Left lobe of liver (tissue), 2 donors: ENCODE measurements around the gene IQGAP3. TPM values are rescaled to one million over a fixed set of nuclear protein-coding genes. Genes with fewer than 3 reads are reported as not detected.
A peak's percentile ranks its signal among the peaks of the same experiment; 100 is the strongest.
"Not testable (repeated sequence)": the region's sequence is repeated elsewhere in the genome, so short reads cannot be mapped to it uniquely, and the experiment has no call there.

Experiments used
- ATAC-seq: fragments of 200-7000 bp; cut with Tn5 transposase; one replicate; pipeline ENCODE4 v1.9.1; 2020; ENCODE audit warnings: mild to moderate bottlenecking, moderate library complexity
- DNase-seq: peaks from one replicate; pipeline ENCODE4 v3.0.0-alpha.2; 2020; ENCODE audit warnings: low spot score
- total RNA-seq: library from RNA; stranded (reverse); gene quantifications from one replicate; pipeline ENCODE4 v1.2.1, GENCODE V29; 2021
- donor health status: DM: no; HTN: no; CAD: no; lungs with moderate emphysema.
- donor health status: DM: no; HTN: yes; CAD: no.

The IQGAP3 gene
- total RNA-seq, 1 donor from 2014 or later: 0.23 TPM

DNA sequence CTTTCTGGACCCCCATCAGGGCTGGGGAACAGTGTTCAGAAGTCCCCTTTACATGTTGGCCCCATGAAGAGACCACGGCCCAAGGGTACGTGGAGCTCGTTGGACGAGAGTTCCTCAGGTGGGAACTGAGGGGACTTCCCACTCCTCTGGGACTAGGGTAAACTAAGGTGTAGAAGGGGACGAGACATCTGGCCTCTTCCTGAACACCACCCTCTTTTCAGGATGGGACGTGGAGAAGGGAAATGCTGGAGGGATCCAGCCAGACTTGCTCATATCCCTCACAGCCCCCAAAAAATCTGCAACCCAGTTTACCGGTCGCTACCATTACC lies 21.3 kb upstream of the IQGAP3 start:
- no peak for ATAC-seq
- DNase-seq: no peak

- ATAC-seq: no peak
- no peak for DNase-seq
Observed at GRCh38 chr1:156592910-156593660, 20.7 kb upstream of the IQGAP3 start.

DNA sequence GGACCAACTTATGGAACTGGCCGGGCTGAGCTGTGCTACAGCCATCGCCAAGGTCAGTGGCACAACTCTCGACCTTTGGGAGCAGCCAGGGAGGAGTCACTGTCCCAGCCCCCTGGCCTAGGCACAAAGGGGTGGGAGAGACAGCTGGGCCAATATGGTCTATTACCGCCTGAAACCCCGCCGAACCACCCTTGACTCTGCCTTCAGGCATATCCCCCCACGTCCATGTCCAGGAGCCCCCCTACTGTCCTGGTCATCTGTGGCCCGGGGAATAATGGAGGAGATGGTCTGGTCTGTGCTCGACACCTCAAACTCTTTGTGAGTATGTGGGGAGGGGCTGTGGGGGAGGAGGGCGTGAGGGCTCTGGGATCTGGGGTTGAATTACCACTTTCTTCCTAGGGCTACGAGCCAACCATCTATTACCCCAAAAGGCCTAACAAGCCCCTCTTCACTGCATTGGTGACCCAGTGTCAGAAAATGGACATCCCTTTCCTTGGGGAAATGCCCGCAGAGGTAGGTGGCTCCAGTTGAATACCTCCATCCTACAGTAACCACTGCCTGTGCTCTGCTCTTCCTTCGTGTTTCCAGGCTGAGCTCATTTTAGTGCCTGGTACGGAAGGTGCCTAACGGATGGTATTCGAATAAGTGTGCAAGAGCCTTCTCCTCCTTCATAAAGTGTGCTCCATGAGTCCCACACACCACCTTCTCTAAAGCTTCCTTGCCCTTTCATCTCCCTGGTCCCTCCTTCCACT lies 20.0 kb upstream of the IQGAP3 start:
- ATAC-seq: no peak
- DNase-seq: no peak

- ATAC-seq: peak; percentile 96
- peak; percentile 77 for DNase-seq
Observed at GRCh38 chr1:156591432-156592157, 19.2 kb upstream of the IQGAP3 start, which contains the start of gene NAXE. NAXE (plus strand) TSS chr1:156591776; CDS start chr1:156591805, 29 bp downstream.

GRCh38 chr1:156591181-156591431 lies 18.7 kb upstream of the IQGAP3 start:
- DNase-seq: no peak
- ATAC-seq: no peak

GRCh38 chr1:156590326-156591180 lies 18.2 kb upstream of the IQGAP3 start:
- DNase-seq: no peak
- ATAC-seq: no peak

GRCh38 chr1:156589546-156589945 lies 17.2 kb upstream of the IQGAP3 start:
- ATAC-seq (no peak), DNase-seq (no peak)

- ATAC-seq, DNase-seq: not testable (repeated sequence)
Observed at GRCh38 chr1:156587927-156588326, 15.6 kb upstream of the IQGAP3 start.

- ATAC-seq (no peak), DNase-seq (no peak)
Observed at GRCh38 chr1:156586892-156587477, 14.6 kb upstream of the IQGAP3 start.

DNA sequence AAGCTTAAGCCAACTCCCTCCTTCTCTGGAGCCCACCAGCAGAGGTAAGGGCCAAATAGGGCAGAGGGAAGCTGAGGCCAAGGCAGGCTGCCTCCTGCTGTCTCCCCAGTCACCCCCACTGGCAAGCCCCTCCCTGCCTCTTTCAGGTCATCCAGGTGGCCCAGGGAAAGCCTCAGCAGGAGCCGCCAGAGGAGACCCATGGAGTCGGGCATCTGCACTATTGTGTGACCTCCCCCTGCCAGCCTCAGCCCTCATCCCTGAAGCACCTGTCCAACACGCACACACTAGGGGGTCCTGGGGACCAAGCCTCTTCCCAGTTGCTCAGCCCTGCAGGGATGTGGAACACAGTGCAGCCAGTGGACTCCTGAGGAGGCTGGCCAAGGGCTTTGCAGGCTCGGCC lies 14.0 kb upstream of the IQGAP3 start:
- no peak for DNase-seq
- no peak for ATAC-seq

- DNase-seq (no peak), ATAC-seq (no peak)
Observed at GRCh38 chr1:156584813-156585212, 12.4 kb upstream of the IQGAP3 start.

DNA sequence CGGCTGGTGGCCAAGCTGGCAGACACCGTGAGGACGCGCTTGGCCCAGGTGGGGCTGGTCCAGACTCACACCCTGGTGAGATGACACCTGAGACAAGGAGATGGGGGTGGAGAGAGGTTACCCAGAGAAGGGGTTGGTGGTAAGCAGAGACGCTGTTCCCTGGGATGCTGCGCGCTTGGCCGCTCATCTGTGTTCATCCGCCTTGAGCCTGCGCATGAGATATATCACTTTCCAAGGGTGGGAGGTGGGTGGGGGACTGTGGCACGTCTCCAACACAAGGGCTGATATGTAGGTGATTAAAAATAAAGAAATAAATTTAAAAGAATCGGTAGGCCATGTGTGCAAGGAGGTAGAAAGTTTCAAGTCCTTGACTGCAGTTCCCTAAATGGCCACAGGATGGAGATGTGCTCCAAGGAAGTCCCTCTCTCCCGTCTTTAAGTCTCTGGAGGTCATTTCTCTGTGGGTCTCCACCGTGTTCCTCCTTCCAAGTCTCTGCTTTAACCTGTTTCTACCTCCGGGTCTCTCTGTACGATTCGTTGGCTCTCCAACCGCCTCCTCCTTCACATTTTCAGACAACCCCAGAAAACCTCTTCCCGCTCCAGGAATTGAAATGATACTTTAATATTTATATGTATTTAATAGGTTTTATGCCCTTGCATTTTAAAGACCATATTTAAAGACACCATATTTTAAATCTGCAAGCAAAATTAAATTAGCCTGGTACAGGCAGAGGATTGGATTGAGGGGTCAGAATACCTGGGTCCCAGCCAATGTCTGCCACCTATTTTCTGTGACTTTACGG lies 11.7 kb upstream of the IQGAP3 start:
- DNase-seq (peak; percentile 59), ATAC-seq (peak; percentile 87)

GRCh38 chr1:156582388-156583017 lies 10.1 kb upstream of the IQGAP3 start:
- no peak for ATAC-seq
- DNase-seq: no peak

DNA sequence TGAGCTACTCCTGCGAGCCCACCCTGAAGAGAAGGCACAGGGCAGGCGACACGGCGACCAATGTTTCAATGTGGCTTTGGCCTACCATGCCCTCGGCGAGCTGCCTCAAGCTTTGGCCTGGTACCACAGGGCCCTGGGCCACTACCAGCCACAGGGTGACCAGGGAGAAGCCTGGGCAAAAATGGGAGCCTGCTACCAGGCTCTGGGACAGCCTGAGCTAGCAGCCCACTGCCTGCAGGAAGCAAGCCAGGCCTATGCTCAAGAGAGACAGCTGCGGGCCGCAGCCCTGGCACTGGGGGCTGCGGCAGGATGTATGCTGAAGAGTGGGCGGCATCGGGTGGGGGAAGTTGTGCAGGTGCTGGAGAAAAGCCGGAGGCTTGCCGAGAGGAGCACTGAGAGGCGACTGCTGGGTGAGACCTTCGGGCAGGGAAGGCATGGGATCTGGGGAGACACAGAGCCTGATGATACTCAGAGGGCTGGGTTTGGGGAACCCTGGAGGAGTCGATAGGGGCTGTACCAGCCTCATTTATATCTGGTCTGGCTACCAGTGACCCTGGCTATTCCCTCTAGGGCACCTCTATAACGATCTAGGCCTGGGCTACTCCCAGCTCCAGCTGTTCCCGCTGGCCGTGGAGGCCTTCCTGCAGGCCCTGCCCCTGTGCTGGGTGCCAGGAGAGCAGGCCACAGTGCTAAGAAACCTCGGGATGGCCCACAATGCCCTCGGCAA lies 9.5 kb upstream of the IQGAP3 start:
- ATAC-seq (no peak), DNase-seq (no peak)

GRCh38 chr1:156579472-156579871 lies 7.1 kb upstream of the IQGAP3 start, which contains the start of gene TTC24:
TTC24 (plus strand) TSS chr1:156579723; CDS start chr1:156581365, 1,642 bp downstream.
- ATAC-seq: no peak
- no peak for DNase-seq

DNA sequence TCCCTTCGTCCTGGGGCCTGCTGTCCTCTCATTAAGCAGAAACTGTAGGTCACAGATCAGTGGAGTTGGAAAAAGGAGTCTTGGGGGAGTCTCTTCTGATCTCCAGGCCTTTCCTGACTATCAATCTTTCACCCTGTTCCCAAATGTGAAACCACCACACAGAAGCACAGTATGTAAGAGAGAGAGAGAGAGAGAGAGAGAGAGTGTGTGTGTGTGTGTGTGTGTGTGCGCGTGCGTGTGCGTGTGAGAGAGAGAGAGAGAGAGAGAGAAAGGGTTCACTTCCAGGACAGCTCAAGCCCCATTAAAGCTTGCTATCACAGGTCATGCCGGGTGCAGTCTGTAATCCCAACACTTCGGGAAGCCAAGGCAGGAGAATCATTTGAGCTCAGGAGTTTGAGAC lies 5.7 kb upstream of the IQGAP3 start:
- ATAC-seq (no peak), DNase-seq (no peak)

DNA sequence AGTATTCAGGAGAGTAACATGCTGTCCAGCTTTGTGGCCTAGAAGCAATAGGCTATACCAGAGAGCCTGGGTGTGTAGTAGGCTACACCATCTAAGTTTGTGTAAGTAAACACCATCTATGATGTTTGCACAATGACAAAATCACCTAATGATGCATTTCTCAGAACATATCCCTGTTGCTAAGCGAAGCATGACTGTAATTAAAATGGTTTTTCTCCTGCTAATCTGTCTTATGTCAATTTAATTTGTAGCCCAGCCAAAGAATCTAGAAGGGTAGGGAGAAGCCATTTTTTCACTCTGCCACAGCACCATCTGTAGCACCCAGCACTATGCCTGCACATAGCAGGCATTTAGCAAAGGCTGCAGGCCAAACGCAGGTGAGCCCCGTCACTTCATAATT lies 5.2 kb upstream of the IQGAP3 start:
- ATAC-seq: no peak
- DNase-seq: no peak

DNA sequence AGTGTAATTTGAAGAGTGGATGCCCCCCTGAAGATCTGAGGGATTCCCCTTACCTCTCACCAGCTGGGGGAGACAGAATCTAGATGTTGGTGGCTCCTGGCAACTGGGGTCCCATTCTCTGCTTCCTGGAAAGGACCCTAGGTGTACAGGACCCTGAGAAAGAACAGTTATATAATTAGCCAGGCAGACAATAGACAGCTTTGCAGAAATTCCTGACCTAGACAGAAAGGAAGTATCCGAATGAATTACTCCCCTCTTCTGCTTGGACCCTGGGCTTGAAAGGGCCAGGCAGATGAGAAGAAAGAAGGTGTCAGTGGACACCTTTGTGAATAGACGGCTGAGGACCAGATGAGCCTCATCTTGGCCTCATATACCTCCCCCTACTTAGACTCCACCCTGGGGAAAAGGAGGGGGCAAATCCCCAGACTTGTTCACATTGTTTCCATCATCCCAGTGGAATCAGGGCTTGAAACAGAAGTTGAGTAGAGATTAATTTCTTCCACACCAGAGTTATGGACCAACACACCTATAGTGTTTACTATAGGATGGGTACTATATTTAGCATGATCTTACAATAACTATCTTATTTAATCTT lies 1.8 kb upstream of the IQGAP3 start:
- no peak for ATAC-seq
- DNase-seq: no peak
